ENCODE results near the gene MRPS30. TPM values are rescaled to one million over a fixed set of nuclear protein-coding genes. Genes with fewer than 3 reads are reported as not detected.
A peak's percentile ranks its signal among the peaks of the same experiment; 100 is the strongest.

Gene MRPS30
- total RNA-seq, 1 donor from 2014 or later = 44.1 TPM

DNA sequence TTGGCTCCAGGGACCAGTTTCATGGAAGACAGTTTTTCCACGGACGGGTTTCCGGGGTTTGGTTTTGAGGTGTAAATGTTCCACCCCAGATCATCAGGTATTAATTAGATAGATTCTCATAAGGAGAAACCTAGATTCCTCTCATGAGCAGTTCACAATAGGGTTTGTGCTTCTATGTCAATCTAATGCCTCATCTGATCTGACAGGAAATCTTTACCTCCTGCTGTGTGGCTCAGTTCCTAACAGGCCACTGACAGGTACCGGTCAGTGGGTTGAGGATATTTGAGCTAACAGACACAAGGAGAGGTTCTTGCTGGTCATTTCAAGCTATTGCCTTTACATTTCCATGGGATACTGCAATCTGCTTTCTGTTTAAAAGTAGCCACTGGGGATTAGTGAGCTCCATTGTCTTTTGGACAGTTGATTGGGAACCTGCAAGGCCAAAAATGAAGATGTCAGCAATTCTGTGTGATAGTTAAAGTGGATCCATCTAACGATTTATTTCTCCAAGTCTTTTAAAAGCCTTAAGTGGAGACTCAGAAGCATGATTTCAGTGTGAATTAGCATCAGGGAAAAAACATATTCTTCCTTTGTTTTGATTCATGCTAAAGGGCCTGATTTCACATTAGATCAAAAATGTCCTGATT is 38.6 kb downstream of the MRPS30 start:
- no peak overlapping the region for H3K9ac ChIP-seq (ENCODE audit: low read length)
- FAIRE-seq (no peak), DNase-seq (ENCODE audit: low read depth) (no peak)
- H3K27me3 Mint-ChIP-seq (ENCODE audit: low read depth, unreplicated experiment) = no peaks in the 10 kb centered on the region
- H3K4me1 ChIP-seq (ENCODE audit: insufficient read depth, low read length) = no peaks in the 10 kb centered on the region
- no peak overlapping the region for H3K27ac Mint-ChIP-seq (ENCODE audit: unreplicated experiment)
- no peak overlapping the region for H2AFZ ChIP-seq (ENCODE audit: low read depth, low read length)
- H3K36me3 ChIP-seq (ENCODE audit: insufficient read depth, low read length) = no peaks in the 10 kb centered on the region
- H4K20me1 ChIP-seq (ENCODE audit: insufficient read depth, low read length) = no peaks in the 10 kb centered on the region
- H3K4me3 Mint-ChIP-seq (ENCODE audit: unreplicated experiment) = no peak overlapping the region
- TF ChIP-seq EZH2 (IDR thresholded peaks at IDR 0.05; ENCODE audit: insufficient read depth, low read length) = no peak
- TF ChIP-seq, protein P1, sequence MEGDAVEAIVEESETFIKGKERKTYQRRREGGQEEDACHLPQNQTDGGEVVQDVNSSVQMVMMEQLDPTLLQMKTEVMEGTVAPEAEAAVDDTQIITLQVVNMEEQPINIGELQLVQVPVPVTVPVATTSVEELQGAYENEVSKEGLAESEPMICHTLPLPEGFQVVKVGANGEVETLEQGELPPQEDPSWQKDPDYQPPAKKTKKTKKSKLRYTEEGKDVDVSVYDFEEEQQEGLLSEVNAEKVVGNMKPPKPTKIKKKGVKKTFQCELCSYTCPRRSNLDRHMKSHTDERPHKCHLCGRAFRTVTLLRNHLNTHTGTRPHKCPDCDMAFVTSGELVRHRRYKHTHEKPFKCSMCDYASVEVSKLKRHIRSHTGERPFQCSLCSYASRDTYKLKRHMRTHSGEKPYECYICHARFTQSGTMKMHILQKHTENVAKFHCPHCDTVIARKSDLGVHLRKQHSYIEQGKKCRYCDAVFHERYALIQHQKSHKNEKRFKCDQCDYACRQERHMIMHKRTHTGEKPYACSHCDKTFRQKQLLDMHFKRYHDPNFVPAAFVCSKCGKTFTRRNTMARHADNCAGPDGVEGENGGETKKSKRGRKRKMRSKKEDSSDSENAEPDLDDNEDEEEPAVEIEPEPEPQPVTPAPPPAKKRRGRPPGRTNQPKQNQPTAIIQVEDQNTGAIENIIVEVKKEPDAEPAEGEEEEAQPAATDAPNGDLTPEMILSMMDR (IDR thresholded peaks at IDR 0.05; ENCODE audit: insufficient read depth, low read depth, low read length) = no peak
- H3K27me3 ChIP-seq (ENCODE audit: insufficient read depth, low read length) = no peaks in the 10 kb centered on the region
- no peaks in the 10 kb centered on the region for H3K4me1 Mint-ChIP-seq (ENCODE audit: low read depth, unreplicated experiment)
- H3K27ac ChIP-seq (ENCODE audit: low read depth, low read length) = no peak overlapping the region
- H3K4me2 ChIP-seq (ENCODE audit: low read length) = no peak overlapping the region
- H3K36me3 Mint-ChIP-seq (ENCODE audit: low read depth, unreplicated experiment) = no peaks in the 10 kb centered on the region
- H3K9me3 ChIP-seq (ENCODE audit: insufficient read depth, low read depth, low read length) = no peaks in the 10 kb centered on the region
- no peaks in the 10 kb centered on the region for H3K9me3 Mint-ChIP-seq (ENCODE audit: unreplicated experiment)
- no peaks in the 10 kb centered on the region for H3K79me2 ChIP-seq (ENCODE audit: insufficient read depth, low read length)
- no peak overlapping the region for H3K4me3 ChIP-seq (ENCODE audit: insufficient read depth, low read depth, low read length)

DNA sequence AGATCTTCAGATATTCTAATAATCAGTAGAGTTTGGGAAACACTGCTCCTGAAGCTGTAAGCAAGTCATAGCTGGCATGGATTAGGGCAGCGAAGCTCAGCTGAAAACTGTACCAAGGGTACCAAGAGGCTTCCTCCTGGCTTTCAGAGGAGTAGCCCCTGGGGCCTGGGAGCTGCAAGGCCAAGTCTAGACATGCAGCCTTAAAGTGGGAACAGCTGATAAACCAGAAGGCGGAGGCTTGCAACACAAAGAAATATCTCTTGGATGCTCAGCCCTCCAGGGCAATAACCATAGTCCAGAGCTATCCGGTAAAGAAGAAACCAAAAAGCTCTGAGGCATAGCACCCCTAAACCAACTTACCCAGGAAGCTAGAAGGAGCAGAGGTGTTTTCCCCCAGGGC is 51.5 kb downstream of the MRPS30 start:
- Mint-ChIP-seq H3K36me3 (ENCODE audit: low read depth, unreplicated experiment) (no peaks in the 10 kb centered on the region), H3K9me3 (ENCODE audit: unreplicated experiment) (no peaks in the 10 kb centered on the region), H3K4me1 (ENCODE audit: low read depth, unreplicated experiment) (no peaks in the 10 kb centered on the region), H3K27ac (ENCODE audit: unreplicated experiment) (no peak overlapping the region), H3K27me3 (ENCODE audit: low read depth, unreplicated experiment) (no peaks in the 10 kb centered on the region), H3K4me3 (ENCODE audit: unreplicated experiment) (no peak overlapping the region)
- H3K27me3 ChIP-seq (ENCODE audit: insufficient read depth, low read length) = no peaks in the 10 kb centered on the region
- no peak for DNase-seq (ENCODE audit: low read depth)
- H3K4me3 ChIP-seq (ENCODE audit: insufficient read depth, low read depth, low read length) = no peak overlapping the region
- no peak for FAIRE-seq
- H3K4me1 ChIP-seq (ENCODE audit: insufficient read depth, low read length) = no peaks in the 10 kb centered on the region
- no peaks in the 10 kb centered on the region for H3K9me3 ChIP-seq (ENCODE audit: insufficient read depth, low read depth, low read length)
- no peaks in the 10 kb centered on the region for H4K20me1 ChIP-seq (ENCODE audit: insufficient read depth, low read length)
- H3K4me2 ChIP-seq (ENCODE audit: low read length) = no peak overlapping the region
- H3K36me3 ChIP-seq (ENCODE audit: insufficient read depth, low read length) = no peaks in the 10 kb centered on the region
- H3K79me2 ChIP-seq (ENCODE audit: insufficient read depth, low read length) = no peaks in the 10 kb centered on the region
- no peak overlapping the region for H3K9ac ChIP-seq (ENCODE audit: low read length)
- H2AFZ ChIP-seq (ENCODE audit: low read depth, low read length) = no peak overlapping the region
- H3K27ac ChIP-seq (ENCODE audit: low read depth, low read length) = no peak overlapping the region
- TF ChIP-seq, protein P1 (IDR thresholded peaks at IDR 0.05; ENCODE audit: insufficient read depth, low read depth, low read length) = no peak
- TF ChIP-seq EZH2 (IDR thresholded peaks at IDR 0.05; ENCODE audit: insufficient read depth, low read length) = no peak

DNA sequence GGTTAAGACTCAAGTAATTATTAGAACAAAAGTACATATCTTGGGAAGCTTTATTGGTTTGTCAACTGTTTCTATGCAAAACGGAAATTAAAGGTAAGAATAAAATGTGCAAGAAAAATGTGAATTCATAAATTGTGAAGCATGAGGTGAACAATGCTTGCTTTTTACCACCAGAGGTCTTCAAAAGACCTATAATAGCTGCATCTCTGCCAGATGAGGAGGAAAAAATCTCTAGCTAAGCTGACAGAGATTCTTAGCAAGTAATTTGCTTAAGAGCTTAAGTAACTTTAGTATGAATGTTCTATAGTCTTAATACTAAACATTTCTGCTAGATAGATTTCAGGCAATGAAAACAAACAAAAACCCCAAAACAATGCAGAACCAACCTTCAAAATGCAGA is 54.1 kb downstream of the MRPS30 start:
- FAIRE-seq = no peak
- no peaks in the 10 kb centered on the region for H3K27me3 Mint-ChIP-seq (ENCODE audit: low read depth, unreplicated experiment)
- H2AFZ ChIP-seq (ENCODE audit: low read depth, low read length) = no peak overlapping the region
- H3K4me1 ChIP-seq (ENCODE audit: insufficient read depth, low read length) = no peaks in the 10 kb centered on the region
- H3K4me3 Mint-ChIP-seq (ENCODE audit: unreplicated experiment) = no peak overlapping the region
- no peak overlapping the region for H3K27ac Mint-ChIP-seq (ENCODE audit: unreplicated experiment)
- H3K9me3 Mint-ChIP-seq (ENCODE audit: unreplicated experiment) = no peaks in the 10 kb centered on the region
- TF ChIP-seq EZH2 (IDR thresholded peaks at IDR 0.05; ENCODE audit: insufficient read depth, low read length) = no peak
- TF ChIP-seq, protein P1 (IDR thresholded peaks at IDR 0.05; ENCODE audit: insufficient read depth, low read depth, low read length) = peak; percentile 41
- no peak overlapping the region for H3K4me3 ChIP-seq (ENCODE audit: insufficient read depth, low read depth, low read length)
- no peaks in the 10 kb centered on the region for H3K79me2 ChIP-seq (ENCODE audit: insufficient read depth, low read length)
- H3K36me3 ChIP-seq (ENCODE audit: insufficient read depth, low read length) = no peaks in the 10 kb centered on the region
- no peaks in the 10 kb centered on the region for H4K20me1 ChIP-seq (ENCODE audit: insufficient read depth, low read length)
- DNase-seq (ENCODE audit: low read depth) = peak; percentile 16
- H3K4me1 Mint-ChIP-seq (ENCODE audit: low read depth, unreplicated experiment) = no peaks in the 10 kb centered on the region
- H3K27me3 ChIP-seq (ENCODE audit: insufficient read depth, low read length) = no peaks in the 10 kb centered on the region
- H3K36me3 Mint-ChIP-seq (ENCODE audit: low read depth, unreplicated experiment) = no peaks in the 10 kb centered on the region
- H3K4me2 ChIP-seq (ENCODE audit: low read length) = no peak overlapping the region
- H3K9me3 ChIP-seq (ENCODE audit: insufficient read depth, low read depth, low read length) = no peaks in the 10 kb centered on the region
- no peak overlapping the region for H3K9ac ChIP-seq (ENCODE audit: low read length)
- H3K27ac ChIP-seq (ENCODE audit: low read depth, low read length) = no peak overlapping the region

All from astrocyte (in vitro differentiated cells and primary cell).